Stomach (tissue), 4 donors: ENCODE measurements around the gene HACL1.

ENCODE experiments used
- CTCF ChIP-seq, 7 experiments: fragments of 450-650 bp in 4 of 7; fragments of 200-600 bp in 3 of 7; sonication (generic) in 3 of 7; IDR thresholded peaks; one replicate each; pipeline ENCODE4 v1.5.1; 2016 to 2019; ENCODE audit warnings: antibody characterized with exemption in 7 of 7, control low read depth in 2 of 7, mild to moderate bottlenecking in 1 of 7
- EP300 ChIP-seq: sonication (generic); formaldehyde crosslinking; IDR thresholded peaks from one replicate; pipeline ENCODE4 v1.6.1; 2017; ENCODE audit warnings: antibody characterized with exemption
- POLR2A ChIP-seq, 4 donors: fragments of 450-650 bp; IDR thresholded peaks; one replicate each; pipeline ENCODE4 v1.6.1; 2016; ENCODE audit warnings: antibody characterized with exemption in 4 of 4, control low read depth in 2 of 4, mild to moderate bottlenecking in 1 of 4, moderate library complexity in 1 of 4
- POLR2AphosphoS5 ChIP-seq, 3 donors: sonication (generic); formaldehyde crosslinking; IDR thresholded peaks; one replicate each; pipeline ENCODE4 v1.6.1; 2016; ENCODE audit warnings: antibody characterized with exemption in 3 of 3

GRCh38 chr3:15523660-15524417, 77.5 kb downstream of the HACL1 start:
- TF ChIP-seq POLR2AphosphoS5 (IDR thresholded peaks at IDR 0.05) = no peak
- no peak for TF ChIP-seq CTCF (IDR thresholded peaks at IDR 0.05)
- TF ChIP-seq POLR2A (IDR thresholded peaks at IDR 0.05) = no peak
- TF ChIP-seq EP300 = no peak
